HG03378 (cell line): ENCODE data around the gene ACTR3C.
A peak's percentile ranks its signal among the peaks of the same experiment; 100 is the strongest.

ENCODE experiments used
- ATAC-seq: cut with Tn5 transposase; IDR thresholded peaks from one replicate; pipeline ENCODE4 v1.9.1; 2021; ENCODE audit warnings: mild to moderate bottlenecking, moderate library complexity; ENCODE audit not compliant: unreplicated experiment

ACTR3C gene

DNA sequence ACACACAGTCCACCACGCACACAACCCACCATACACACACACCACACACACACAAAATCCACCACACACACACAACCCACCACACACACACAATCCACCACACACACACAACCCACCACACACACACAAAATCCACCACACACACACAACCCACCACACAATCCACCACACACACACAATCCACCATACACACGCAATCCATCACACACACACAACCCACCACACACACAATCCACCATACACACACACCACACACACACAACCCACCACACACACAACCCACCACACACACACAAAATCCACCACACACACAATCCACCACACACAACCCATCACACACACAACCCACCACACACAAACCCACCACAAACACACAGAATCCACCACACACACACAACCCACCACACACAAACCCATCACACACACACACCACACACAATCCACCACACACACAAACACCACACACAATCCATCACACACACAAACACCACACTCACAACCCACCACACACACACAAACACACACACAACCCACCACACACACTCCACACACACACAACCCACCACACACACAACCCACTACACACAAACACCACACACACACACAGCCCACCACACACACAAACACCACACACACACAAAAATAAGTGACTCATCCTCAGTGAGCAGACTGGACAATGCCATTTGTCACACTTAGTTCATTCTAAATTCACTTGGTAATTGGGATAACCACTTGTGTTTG lies 36.4 kb upstream of the ACTR3C start:
- no peak for ATAC-seq

DNA sequence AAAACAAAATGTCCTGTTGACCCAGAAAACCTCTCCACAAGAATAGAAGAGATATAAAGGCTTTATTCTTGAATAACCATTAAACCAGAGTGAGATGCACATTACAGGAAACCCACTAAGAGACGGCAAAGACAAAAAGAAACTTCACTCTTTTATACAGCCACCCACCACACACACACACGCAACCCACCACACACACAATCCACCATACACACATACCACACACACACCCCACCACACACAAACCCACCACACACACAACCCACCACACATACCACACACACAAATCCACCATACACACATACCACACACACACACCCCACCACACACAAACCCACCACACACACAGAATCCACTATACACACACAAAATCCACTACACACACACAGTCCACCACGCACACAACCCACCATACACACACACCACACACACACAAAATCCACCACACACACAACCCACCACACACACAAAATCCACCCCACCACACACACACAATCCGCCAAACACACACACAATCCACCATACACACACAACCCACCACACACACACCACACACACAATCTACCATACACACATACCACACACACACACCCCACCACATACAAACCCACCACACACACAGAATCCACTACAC lies 35.8 kb upstream of the ACTR3C start:
- ATAC-seq: no peak

DNA sequence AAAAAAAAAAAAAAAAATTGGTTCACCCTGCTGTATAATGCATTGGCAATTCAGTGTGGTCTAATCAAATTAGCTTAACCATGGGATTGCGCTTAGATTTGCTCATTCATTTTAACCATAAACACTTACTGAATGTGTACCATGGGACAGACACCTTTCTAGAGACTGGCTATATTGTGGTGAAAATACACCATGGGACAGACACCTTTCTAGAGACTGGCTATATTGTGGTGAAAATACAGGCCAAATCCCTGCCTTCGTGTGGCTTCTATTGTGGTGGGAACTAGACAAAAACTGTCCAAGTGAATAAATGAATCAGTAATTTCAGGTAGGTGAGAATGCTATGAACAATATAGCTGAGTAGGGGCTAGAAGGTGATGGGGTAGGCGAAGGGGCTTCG lies 35.1 kb upstream of the ACTR3C start:
- no peak for ATAC-seq

DNA sequence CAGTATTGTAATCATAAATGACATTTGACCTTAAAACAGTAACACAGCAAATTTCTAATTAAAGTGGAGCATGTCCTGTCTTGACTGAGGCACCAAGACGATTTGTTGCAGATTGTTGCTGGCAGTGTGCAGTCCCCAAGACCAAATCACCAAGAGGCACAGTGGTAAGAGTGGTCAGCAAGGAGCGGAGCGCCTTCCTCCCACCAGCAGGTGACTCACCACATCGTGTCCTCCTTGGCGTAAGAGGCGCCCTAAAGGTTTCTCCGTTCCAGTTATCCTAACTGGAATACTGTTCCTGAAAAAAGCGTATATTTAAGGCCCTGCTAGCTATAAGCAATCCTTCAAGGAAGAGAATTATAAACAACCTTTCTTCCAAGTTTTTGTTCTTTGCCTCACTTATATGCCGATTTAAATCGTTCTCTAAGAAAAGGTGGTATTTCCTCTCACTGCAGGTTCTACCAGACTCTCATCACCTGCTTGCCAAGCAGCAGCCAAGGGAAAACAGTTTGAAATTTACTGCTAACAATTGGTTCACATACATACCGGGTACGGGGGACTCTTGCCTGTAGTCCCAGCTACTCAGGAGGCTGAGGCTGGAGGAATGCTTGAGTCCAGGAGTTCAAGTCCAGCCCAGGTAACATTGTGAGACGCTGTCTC lies 34.6 kb upstream of the ACTR3C start:
- ATAC-seq: peak; percentile 16

DNA sequence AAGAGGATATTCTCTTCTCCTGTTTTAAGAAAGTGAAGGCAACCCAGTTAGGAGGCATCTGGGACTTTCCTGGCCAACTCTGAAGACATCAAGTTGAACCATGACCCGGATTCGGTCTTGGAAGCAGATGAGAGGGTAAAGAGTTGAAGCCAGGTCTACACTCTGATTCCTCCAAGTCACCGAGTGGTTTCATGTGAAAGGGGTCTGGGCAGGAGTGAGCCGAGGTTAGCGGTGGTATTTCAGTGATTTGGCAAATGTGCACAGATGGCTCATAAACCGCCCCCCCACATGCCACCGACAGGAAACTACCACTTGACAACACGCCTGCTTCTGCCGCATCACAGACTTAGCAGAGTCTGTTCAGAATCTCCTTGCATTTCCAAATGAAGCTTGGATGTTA lies 33.9 kb upstream of the ACTR3C start:
- ATAC-seq: peak; percentile 47

DNA sequence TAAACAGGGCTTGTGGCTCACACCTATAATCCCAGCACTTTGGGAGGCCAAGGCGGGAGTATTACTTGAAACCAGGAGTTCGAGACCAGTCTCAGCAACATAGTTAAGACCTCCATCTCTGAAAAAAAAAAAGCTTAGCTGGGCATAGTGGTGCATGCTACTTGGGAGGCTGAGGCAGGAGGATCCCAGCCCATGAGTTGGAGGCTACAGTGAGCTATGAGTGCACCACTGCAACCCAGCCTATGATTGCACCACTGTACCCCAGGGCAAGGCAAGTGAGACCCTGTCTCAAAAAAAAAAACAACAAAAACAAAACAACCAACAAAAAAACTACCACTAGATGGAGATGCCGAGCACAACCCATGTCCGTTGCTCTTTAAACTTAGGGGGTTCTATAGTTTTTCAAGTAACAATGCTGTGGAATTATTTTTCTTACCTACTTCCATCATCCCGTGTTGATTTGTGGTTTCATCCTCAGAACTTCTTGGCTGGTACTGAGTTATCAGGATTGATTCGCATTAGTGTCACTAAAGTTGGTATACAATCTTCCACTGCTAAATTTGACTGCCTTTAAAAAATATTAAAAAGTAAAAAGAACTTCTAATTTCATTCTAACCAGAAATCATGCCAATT lies 33.0 kb upstream of the ACTR3C start:
- ATAC-seq: peak; percentile 43

DNA sequence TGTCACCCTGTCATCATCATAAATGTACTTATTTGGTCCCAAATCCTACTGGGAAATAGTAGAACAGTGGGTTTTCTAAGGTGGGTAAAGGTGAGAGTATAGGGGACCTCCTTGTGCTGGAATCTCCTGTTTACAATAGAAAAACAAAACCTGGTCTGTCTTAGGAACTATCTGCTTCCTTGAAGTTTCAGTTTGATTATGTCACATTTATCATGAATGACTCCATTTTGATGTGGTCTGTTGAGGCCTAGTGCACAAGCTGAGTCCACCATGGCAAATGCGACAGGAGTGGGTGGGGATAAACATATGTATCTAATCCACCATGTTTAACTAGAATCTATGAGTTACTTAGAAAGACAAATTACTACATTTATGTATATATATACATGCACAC lies 32.3 kb upstream of the ACTR3C start:
- ATAC-seq: no peak

DNA sequence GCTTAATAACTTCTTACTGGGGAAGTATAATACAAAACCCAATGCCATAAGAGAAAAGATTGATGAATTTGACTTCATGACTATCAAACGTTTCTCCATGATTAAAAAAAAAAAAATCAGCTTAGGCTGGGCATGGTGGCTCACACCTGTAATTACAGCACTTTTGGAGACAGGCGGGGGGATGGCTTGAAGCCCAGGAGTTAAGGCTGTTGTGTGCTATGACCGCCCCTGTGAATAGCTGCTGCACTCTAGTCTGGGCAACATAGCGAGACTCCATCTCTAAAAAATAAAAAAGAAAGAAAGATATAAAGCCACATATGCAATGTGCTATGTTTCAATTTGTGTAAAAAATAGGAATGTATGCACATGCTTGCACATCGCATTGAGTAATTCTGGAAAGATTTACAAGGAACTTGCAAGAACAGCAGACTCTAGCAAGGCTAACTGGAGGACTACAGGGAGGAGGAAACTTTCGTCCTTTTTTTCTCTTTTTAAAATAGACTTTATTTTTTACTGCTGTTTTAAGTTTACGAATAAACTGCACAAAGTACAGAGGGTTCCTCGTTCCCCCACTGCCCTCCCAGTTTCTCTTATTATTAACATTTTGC lies 28.3 kb upstream of the ACTR3C start:
- ATAC-seq: no peak

DNA sequence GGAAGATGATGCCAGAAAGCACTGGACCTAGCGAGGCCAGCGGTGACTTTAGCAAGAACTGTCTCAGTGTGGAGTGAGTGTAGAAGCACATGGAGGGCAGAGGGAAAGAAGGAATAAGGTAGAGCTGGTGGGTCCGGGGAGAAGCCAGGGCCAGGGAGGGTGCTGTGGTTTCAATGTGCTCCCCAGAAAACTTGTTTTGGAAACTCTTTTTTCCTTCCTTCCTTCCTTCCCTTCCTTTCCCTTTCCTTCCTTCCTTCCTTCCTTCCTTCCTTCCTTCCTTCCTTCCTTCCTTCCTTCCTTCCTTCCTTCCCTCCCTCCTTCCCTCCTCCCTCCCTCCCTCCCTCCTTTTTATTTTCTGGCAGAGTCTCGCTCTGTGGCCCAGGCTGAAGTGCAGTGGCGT lies 23.6 kb upstream of the ACTR3C start:
- no peak for ATAC-seq

DNA sequence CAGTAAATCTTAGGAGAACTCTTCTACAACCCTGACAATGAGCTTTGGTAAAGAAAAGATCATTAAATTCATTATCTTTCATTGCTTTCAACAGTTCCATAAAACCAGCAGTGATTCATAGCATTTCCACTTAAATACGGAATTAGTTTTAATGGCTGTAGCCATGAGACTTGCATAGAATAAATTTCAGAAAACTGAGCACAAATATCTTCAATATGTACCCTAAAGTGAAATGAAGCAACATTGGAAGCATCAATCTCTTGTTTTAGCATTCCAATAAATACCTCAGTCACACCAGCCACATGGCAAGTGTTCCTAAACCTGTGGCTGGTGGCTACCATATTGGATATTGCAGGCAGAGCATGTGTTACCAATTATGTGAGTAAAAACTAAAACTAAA lies 21.7 kb upstream of the ACTR3C start:
- no peak for ATAC-seq

DNA sequence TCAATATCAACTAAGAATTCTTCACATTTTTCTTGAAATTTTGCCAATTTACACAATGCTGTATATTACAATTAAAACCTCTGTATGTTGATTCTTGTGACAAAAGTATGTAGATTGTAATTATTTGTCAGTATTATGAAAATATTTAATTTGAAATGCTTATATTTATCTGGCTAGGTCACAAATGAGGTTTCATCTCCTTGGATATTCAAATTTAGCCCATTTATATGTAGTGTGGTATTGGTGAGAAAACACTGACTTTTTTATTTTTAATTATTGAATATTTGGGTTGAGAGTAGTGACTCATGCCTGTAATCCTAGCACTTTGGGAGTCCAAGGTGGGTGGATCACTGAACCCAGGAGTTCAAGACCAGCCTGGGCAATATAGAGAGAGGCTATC lies 21.0 kb upstream of the ACTR3C start:
- ATAC-seq: no peak

DNA sequence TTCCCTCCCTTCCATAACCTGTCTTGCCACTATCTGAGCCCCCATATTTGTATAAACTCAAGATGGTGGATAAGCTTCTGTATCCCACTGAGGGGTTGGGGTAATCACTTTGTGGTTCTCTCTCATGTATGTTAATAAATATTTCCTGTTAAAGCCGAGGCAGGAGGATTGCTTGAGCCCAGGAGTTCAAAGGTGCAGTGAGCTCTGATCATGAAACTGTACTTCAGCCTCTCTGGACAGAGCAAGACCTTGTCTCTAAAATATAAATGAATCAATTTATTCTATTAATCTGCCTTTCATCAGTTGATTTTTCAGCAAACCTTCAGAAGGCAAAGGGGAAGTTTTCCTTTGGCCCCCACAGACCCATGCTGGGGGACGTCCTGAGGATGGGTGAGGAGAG lies 19.9 kb upstream of the ACTR3C start:
- ATAC-seq: no peak

DNA sequence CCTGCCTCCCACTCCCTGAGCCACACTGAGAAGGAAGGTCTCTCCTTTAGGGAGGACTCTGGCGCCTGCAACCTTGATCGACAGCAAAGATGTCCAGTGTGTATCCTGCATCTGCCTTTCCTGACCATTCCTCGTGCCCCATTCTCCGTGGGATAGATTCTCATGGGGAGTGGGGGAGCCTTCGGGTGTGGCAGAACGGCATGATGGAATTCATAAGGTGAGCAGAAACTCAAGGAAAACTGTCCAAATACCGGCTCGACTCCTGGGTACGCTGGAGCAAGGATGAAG lies 18.7 kb upstream of the ACTR3C start:
- no peak for ATAC-seq

DNA sequence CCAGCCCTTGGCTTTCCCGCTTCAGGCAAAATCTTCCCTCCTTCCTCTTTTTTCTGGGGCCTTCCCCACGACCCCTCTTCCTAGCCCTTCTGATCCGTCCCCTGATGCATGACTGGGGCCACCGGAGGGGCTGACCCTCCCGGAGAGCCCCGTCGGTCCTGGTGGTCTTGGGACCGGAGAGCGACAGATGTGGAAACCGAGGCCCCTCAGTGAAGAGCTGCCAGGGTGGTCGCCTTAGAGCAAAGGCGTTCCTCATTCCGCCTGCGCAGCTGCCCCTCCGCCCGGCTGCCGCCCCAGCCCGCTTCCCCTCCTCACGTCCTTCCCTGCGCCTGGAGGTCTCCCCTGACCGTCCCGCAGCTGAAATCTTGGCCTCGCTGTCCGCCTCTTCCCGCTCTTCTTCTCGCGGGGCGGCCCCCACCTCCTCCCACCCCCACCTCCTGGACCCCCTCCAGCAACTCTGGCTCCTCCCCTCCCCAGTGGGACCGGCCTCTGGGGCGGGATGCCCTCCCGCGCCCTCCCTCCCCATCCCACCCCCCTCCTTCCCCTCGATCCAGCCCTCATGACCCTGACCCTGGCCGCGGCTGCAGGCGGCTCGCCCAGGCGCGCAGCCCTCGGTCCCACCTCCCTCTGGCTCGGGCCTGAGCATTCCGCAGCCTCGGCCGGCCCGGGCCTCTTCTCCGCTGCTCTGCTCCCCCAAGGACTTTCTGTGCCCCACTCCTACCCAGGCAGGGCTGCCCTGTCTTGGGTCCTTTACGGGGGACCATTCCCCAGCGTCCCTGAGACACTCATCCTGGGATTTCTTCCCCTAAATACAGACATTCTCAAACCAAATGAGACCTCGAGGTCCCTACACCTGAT lies 18.1 kb upstream of the ACTR3C start, which contains the start of gene RARRES2:
Gene RARRES2 (minus strand): TSS at position 367 of the 858 bp plus-strand sequence. CDS start 1,020 bp downstream, outside the sequence.
- no peak for ATAC-seq

DNA sequence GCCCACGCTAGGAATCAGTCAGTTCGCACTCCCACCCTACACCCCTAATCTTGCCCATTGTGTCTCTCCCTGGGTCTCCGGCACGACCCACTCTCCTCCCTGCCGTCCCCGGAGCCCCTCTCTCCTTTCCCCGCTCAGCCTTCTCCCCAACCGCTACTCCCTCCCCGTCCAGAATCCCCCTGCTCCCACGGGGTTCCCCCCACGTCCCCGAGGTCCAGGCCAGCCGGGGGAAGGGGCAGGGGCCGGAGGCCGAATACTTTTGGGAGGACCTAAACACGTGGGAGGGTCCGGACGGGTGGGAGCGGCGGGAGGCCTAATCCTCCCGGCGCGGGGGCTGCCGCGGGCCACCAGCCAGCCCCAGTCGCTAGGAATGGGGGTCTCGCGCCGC lies 17.5 kb upstream of the ACTR3C start:
- ATAC-seq: no peak

DNA sequence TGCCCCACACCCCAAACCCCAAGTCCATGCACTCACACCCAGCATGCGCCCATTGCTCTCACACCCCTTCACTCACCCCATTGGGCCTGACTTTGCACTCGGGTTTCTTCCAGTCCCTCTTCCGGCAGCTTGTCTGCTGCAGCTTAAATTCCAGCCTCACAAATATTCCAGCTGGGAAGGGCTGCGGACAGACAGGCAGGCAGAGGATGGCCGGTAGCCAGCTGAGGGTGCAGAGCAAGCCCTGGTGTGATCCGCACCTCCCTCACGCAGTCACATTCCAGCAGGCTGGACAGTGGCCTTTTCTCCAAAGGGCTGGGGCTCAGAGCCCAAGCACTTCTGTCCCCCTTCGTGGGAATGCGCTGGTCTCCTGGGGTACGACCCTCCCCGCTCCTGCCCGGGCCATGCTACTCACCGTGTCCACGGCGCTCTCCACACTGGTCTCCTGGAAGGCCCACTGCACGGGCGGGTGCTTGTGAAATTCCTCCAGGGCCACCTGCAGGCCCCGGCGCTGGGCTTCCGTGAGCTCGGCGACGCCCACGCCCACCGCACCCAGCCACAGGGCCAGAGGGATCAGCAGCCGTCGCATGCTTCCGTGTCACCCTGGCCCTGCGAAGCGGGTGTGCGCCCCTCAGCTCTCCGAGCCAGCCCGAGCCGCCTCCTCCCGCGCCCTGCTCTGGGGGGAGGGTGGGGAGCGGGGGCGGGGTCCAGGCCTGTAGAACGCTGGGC lies 16.8 kb upstream of the ACTR3C start:
- no peak for ATAC-seq

DNA sequence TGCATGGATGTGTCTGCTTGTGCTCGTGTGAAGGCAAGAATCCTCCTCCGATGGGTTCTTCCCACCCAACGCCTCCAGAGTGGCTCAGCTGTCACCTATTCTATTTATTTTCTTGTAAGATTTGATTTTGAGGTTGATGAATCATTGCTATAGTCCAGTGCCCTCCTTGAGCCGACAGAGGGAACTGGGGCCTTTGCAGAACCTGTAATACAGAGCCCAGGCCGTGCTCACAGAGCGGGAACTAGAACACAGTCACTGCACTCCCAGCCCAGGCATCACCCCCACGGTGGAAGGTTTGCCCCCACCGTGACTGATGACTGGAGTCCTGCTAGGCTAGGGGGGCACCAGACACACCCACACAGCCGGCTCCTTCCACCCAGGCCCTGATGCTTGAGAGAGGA lies 16.1 kb upstream of the ACTR3C start:
- ATAC-seq: no peak

DNA sequence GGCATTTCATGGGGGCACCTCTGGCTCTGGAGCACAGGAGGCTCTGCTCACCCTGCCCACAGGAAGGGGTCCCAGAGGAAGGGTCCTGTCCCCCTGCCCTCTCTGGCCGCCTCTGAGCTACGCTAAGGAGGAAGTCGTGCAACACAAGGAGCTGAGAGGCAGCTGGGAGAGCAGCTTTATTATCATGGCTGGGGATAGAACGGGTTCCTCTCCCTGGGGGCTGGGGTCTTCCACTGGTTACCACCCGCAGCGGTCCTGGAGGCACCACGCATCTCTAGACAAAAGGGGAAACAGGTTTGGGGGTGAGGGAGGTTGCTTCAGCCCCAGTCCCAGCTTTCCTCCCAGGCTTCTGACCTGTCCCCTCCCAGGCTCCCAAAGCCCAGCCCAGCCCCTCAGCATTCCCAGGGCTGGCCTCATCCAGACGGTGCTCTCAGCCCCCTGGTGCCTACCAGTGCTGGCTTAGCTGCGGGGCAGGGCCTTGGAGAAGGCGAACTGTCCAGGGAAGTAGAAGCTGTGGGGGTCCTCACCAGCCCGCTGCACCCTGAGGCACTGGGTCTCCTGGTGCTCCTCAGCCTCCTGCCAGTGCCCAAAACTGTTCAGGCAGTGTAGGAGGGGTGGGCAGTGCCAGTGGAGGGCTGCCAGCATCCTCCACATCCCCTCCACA lies 15.0 kb upstream of the ACTR3C start:
- ATAC-seq: no peak

DNA sequence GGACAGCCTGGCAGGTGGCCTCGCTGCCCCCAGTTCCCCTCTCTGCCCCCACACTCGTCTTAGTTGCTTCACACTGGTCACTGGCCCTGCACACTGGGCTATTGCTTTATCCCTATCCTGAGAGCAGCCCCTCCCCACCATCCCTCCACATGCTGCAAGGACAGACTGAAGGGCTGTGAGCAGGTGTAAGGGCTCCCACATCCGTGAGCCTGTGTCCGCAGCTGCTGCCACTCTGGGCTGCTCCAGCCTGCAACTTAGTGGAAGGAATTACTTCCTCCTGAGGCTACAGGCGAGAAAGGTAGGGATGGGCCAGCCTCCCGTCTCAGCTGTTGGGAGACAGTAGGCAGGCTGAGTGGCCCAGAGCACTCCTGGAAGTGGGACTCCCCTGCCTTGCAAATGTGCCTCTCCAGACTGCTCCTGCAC lies 14.3 kb upstream of the ACTR3C start:
- no peak for ATAC-seq
